Brain microvascular endothelial cell (primary cell): ENCODE data around the gene ZNRF3.

Experiments used
- DNase-seq: peaks from one replicate; pipeline ENCODE4 v3.0.0-alpha.2; 2020
- H3K27ac ChIP-seq: fragments of 250-450 bp; sonication (Bioruptor Pico); 2 replicates; pipeline ENCODE4 v1.5.1; 2020; ENCODE audit warnings: mild to moderate bottlenecking, moderate library complexity
- H3K27me3 ChIP-seq: fragments of 250-450 bp; sonication (Bioruptor Pico); replicated peaks from 2 replicates; pipeline ENCODE4 v1.5.1; 2020; ENCODE audit warnings: mild to moderate bottlenecking
- H3K36me3 ChIP-seq: fragments of 250-450 bp; sonication (Bioruptor Pico); replicated peaks from 2 replicates; pipeline ENCODE4 v1.5.1; 2020; ENCODE audit warnings: mild to moderate bottlenecking
- H3K4me3 ChIP-seq: 2 replicates; pipeline ENCODE4 v1.5.1; 2011; ENCODE audit warnings: low read depth, mild to moderate bottlenecking, control low read depth, low read length, moderate library complexity
- CTCF ChIP-seq: IDR thresholded peaks from 2 replicates; pipeline ENCODE4 v1.5.1; 2011; ENCODE audit warnings: low read depth, mild to moderate bottlenecking, moderate library complexity, low read length, control low read depth, inconsistent platforms; ENCODE audit errors: missing control alignments
- in situ Hi-C: cut with HindIII; loops from 2 replicates; pipeline ENCODE4 v1.10.0; 2017; ENCODE audit warnings: low sequenced_read_pairs, low pct_ligation_motif_present

Gene ZNRF3

GRCh38 chr22:29090039-29090438, 206.7 kb downstream of the ZNRF3 start:
- in situ Hi-C loops = no loop called here
- H3K4me3 ChIP-seq = no peak overlapping the region
- DNase-seq = no peak
- no peaks in the 10 kb centered on the region for H3K36me3 ChIP-seq
- TF ChIP-seq CTCF = no peak
- H3K27ac ChIP-seq = no peak overlapping the region
- H3K27me3 ChIP-seq = no peaks in the 10 kb centered on the region

GRCh38 chr22:29092243-29092642, 208.9 kb downstream of the ZNRF3 start:
- DNase-seq = no peak

GRCh38 chr22:29093030-29093429, 209.7 kb downstream of the ZNRF3 start:
- in situ Hi-C loops = no loop called here
- no peak for TF ChIP-seq CTCF

More at GRCh38 chr22:29092243-29092642, 208.9 kb downstream of the ZNRF3 start:
- Histone ChIP-seq H3K27ac (no peak overlapping the region), H3K27me3 (no peaks in the 10 kb centered on the region), H3K36me3 (no peaks in the 10 kb centered on the region), H3K4me3 (no peak overlapping the region)
- in situ Hi-C loops = no loop called here
- TF ChIP-seq CTCF = no peak

GRCh38 chr22:29093501-29094300, 210.3 kb downstream of the ZNRF3 start:
- in situ Hi-C loops = no loop called here
- Histone ChIP-seq H3K27ac (no peak overlapping the region), H3K4me3 (no peak overlapping the region), H3K36me3 (no peaks in the 10 kb centered on the region), H3K27me3 (no peaks in the 10 kb centered on the region)
- TF ChIP-seq CTCF = no peak
- no peak for DNase-seq

More at GRCh38 chr22:29093030-29093429, 209.7 kb downstream of the ZNRF3 start:
- Histone ChIP-seq H3K4me3 (no peak overlapping the region), H3K27ac (no peak overlapping the region), H3K36me3 (no peaks in the 10 kb centered on the region), H3K27me3 (no peaks in the 10 kb centered on the region)
- no peak for DNase-seq

GRCh38 chr22:29095459-29095858, 212.1 kb downstream of the ZNRF3 start:
- H3K27ac ChIP-seq = no peak overlapping the region
- no peak for TF ChIP-seq CTCF
- H3K36me3 ChIP-seq = no peaks in the 10 kb centered on the region
- no peaks in the 10 kb centered on the region for H3K27me3 ChIP-seq
- in situ Hi-C loops = no loop called here
- DNase-seq = no peak
- H3K4me3 ChIP-seq = no peak overlapping the region
